B cell (primary cell): ENCODE data around the gene HTRA3.

Source experiments
- CTCF ChIP-seq: fragments of 200-600 bp; IDR thresholded peaks from one replicate; pipeline ENCODE4 v1.8.0; 2022; ENCODE audit warnings: antibody characterized with exemption, mild to moderate bottlenecking
- EZH2 ChIP-seq: IDR thresholded peaks from 2 replicates; pipeline ENCODE4 v1.6.1; 2012; ENCODE audit warnings: borderline replicate concordance, low read depth, mild to moderate bottlenecking, moderate library complexity, low read length; ENCODE audit not compliant: insufficient read depth, poor library complexity, severe bottlenecking

- no peak for TF ChIP-seq CTCF
- no peak for TF ChIP-seq EZH2
Observed at GRCh38 chr4:8319061-8319460, 49.5 kb downstream of the HTRA3 start.
